Neural progenitor cell (in vitro differentiated cells): ENCODE measurements around the gene BCOR. TPM values are rescaled to one million over a fixed set of nuclear protein-coding genes. Genes with fewer than 3 reads are reported as not detected.

ENCODE experiments used
- DNase-seq: peaks from one replicate; pipeline ENCODE4 v3.0.0-alpha.2; 2016; ENCODE audit warnings: low spot score
- H2AFZ ChIP-seq: fragments of 200-600 bp; sonication (generic); replicated peaks from 2 replicates; pipeline ENCODE4 v1.6.1; 2016; ENCODE audit warnings: antibody characterized with exemption
- H3F3A ChIP-seq: fragments of 200-600 bp; sonication (generic); 2 replicates; pipeline ENCODE4 v1.6.1; 2016; ENCODE audit warnings: antibody characterized with exemption, low read depth
- H3K27ac ChIP-seq: fragments of 200-600 bp; sonication (generic); 2 replicates; pipeline ENCODE4 v1.5.1; 2016; ENCODE audit warnings: mild to moderate bottlenecking
- H3K27me3 ChIP-seq: fragments of 200-600 bp; sonication (generic); 2 replicates; pipeline ENCODE4 v1.6.1; 2016; ENCODE audit warnings: mild to moderate bottlenecking, moderate library complexity
- H3K36me3 ChIP-seq: fragments of 200-600 bp; sonication (generic); 2 replicates; pipeline ENCODE4 v1.5.1; 2016
- H3K4me1 ChIP-seq: fragments of 200-600 bp; sonication (generic); 2 replicates; pipeline ENCODE4 v1.6.1; 2016; ENCODE audit warnings: mixed run types
- H3K4me2 ChIP-seq: fragments of 200-600 bp; sonication (generic); 2 replicates; pipeline ENCODE4 v1.6.1; 2016
- H3K4me3 ChIP-seq: fragments of 200-600 bp; sonication (generic); 2 replicates; pipeline ENCODE4 v1.5.1; 2016
- H3K79me2 ChIP-seq: fragments of 200-600 bp; sonication (generic); 2 replicates; pipeline ENCODE4 v1.6.1; 2016; ENCODE audit warnings: low read depth
- H3K9ac ChIP-seq: fragments of 200-600 bp; sonication (generic); 2 replicates; pipeline ENCODE4 v1.6.1; 2016
- H3K9me3 ChIP-seq: fragments of 200-600 bp; sonication (generic); 2 replicates; pipeline ENCODE4 v1.5.1; 2016; ENCODE audit warnings: low read depth
- H4K20me1 ChIP-seq: fragments of 200-600 bp; sonication (generic); 2 replicates; pipeline ENCODE4 v1.6.1; 2016; ENCODE audit warnings: low read depth
- H3K27ac Mint-ChIP-seq: 3 replicates; pipeline ENCODE4 v1.8.0; 2021; ENCODE audit warnings: mixed read lengths
- H3K27me3 Mint-ChIP-seq: 2 replicates; pipeline ENCODE4 v1.8.0; 2022; ENCODE audit warnings: low read depth, mild to moderate bottlenecking, inconsistent platforms, moderate library complexity, mixed read lengths; ENCODE audit not compliant: insufficient read depth
- H3K36me3 Mint-ChIP-seq: 3 replicates; pipeline ENCODE4 v1.8.0; 2021; ENCODE audit warnings: mixed read lengths
- H3K4me1 Mint-ChIP-seq: 3 replicates; pipeline ENCODE4 v1.8.0; 2021; ENCODE audit warnings: mixed read lengths
- H3K4me3 Mint-ChIP-seq: 3 replicates; pipeline ENCODE4 v1.8.0; 2021; ENCODE audit warnings: mild to moderate bottlenecking, moderate library complexity, mixed read lengths
- H3K9me3 Mint-ChIP-seq: 3 replicates; pipeline ENCODE4 v1.8.0; 2020; ENCODE audit warnings: mixed read lengths
- CTCF ChIP-seq: fragments of 200-600 bp; sonication (generic); IDR thresholded peaks from 2 replicates; pipeline ENCODE4 v1.5.1; 2017; ENCODE audit warnings: antibody characterized with exemption, mild to moderate bottlenecking
- EZH2 ChIP-seq: fragments of 200-600 bp; sonication (generic); IDR thresholded peaks from 2 replicates; pipeline ENCODE4 v1.6.1; 2017; ENCODE audit warnings: antibody characterized with exemption, mild to moderate bottlenecking, moderate library complexity
- EZH2phosphoT487 ChIP-seq: fragments of 200-600 bp; sonication (generic); IDR thresholded peaks from 2 replicates; pipeline ENCODE4 v1.6.1; 2017; ENCODE audit warnings: antibody characterized with exemption
- total RNA-seq: library from RNA; depleted of rRNA; stranded (reverse); fragments of >200 nt; gene quantifications from 2 replicates; pipeline ENCODE4 v1.2.3, GENCODE V29; 2015; ENCODE audit warnings: low replicate concordance

BCOR gene
- total RNA-seq, 1 donor from 2014 or later, result 32.4 TPM

GRCh38 chrX:40140706-40141499 is 43.1 kb upstream of the BCOR start:
- H3K36me3 Mint-ChIP-seq, result peaks cover 6% of the 10 kb centered on the region
- no peak overlapping the region for H3K27ac ChIP-seq
- no peaks in the 10 kb centered on the region for H3K9me3 ChIP-seq
- peaks cover 6% of the 10 kb centered on the region for H3K9me3 Mint-ChIP-seq
- H3K4me1 Mint-ChIP-seq, result peaks cover 31% of the 10 kb centered on the region
- no peak overlapping the region for H3K4me3 Mint-ChIP-seq
- peaks cover 44% of the 10 kb centered on the region for H3K27me3 ChIP-seq
- no peaks in the 10 kb centered on the region for H3K36me3 ChIP-seq
- peaks cover 25% of the 10 kb centered on the region for H3K4me1 ChIP-seq
- no peak for TF ChIP-seq EZH2
- no peak for TF ChIP-seq CTCF
- no peak for TF ChIP-seq EZH2phosphoT487
- H3K27me3 Mint-ChIP-seq, result peaks cover 7% of the 10 kb centered on the region
- peaks cover 13% of the 10 kb centered on the region for H4K20me1 ChIP-seq
- peak overlapping the region; percentile 14 for H3K4me2 ChIP-seq
- no peaks in the 10 kb centered on the region for H3K79me2 ChIP-seq
- peak overlapping the region; percentile 79 for H3K27ac Mint-ChIP-seq
- H3K9ac ChIP-seq, result no peak overlapping the region
- H3K4me3 ChIP-seq, result no peak overlapping the region
- H2AFZ ChIP-seq, result no peak overlapping the region
- peak; percentile 70 for DNase-seq
- H3F3A ChIP-seq, result peaks cover 32% of the 10 kb centered on the region

- Histone ChIP-seq H3K4me1 (no peaks in the 10 kb centered on the region), H3K9me3 (no peaks in the 10 kb centered on the region), H3K9ac (no peak overlapping the region), H3K4me2 (no peak overlapping the region), H2AFZ (no peak overlapping the region), H4K20me1 (no peaks in the 10 kb centered on the region), H3K27ac (no peak overlapping the region), H3F3A (no peaks in the 10 kb centered on the region), H3K36me3 (no peaks in the 10 kb centered on the region), H3K79me2 (no peaks in the 10 kb centered on the region), H3K4me3 (no peak overlapping the region), H3K27me3 (no peaks in the 10 kb centered on the region)
- no peaks in the 10 kb centered on the region for H3K4me1 Mint-ChIP-seq
- peaks cover 6% of the 10 kb centered on the region for H3K36me3 Mint-ChIP-seq
- no peak for TF ChIP-seq EZH2phosphoT487
- TF ChIP-seq CTCF, result no peak
- no peak for TF ChIP-seq EZH2
- H3K27ac Mint-ChIP-seq, result no peak overlapping the region
- DNase-seq, result no peak
- no peak overlapping the region for H3K4me3 Mint-ChIP-seq
- peaks cover 7% of the 10 kb centered on the region for H3K27me3 Mint-ChIP-seq
- peaks cover 7% of the 10 kb centered on the region for H3K9me3 Mint-ChIP-seq
Measured at GRCh38 chrX:40132751-40133150, 35.0 kb upstream of the BCOR start.

- TF ChIP-seq EZH2phosphoT487 (no peak), EZH2 (no peak), CTCF (no peak)
- Histone ChIP-seq H3F3A (no peaks in the 10 kb centered on the region), H3K27ac (no peak overlapping the region), H3K9ac (no peak overlapping the region), H3K9me3 (no peaks in the 10 kb centered on the region), H3K4me1 (no peaks in the 10 kb centered on the region), H3K4me2 (no peak overlapping the region), H3K4me3 (no peak overlapping the region), H3K27me3 (no peaks in the 10 kb centered on the region), H3K36me3 (no peaks in the 10 kb centered on the region), H2AFZ (no peak overlapping the region), H3K79me2 (no peaks in the 10 kb centered on the region), H4K20me1 (no peaks in the 10 kb centered on the region)
- H3K27ac Mint-ChIP-seq, result no peak overlapping the region
- peaks cover 9% of the 10 kb centered on the region for H3K9me3 Mint-ChIP-seq
- DNase-seq, result no peak
- no peak overlapping the region for H3K4me3 Mint-ChIP-seq
- no peaks in the 10 kb centered on the region for H3K4me1 Mint-ChIP-seq
- H3K36me3 Mint-ChIP-seq, result peaks cover 5% of the 10 kb centered on the region
- H3K27me3 Mint-ChIP-seq, result peaks cover 7% of the 10 kb centered on the region
Measured at GRCh38 chrX:40131654-40132337, 34.0 kb upstream of the BCOR start.
